Mesenchymal stem cell (in vitro differentiated cells and primary cell): ENCODE results near the gene EHD1.

Source experiments
- DNase-seq: peaks from one replicate; pipeline ENCODE4 v3.0.0-alpha.2; 2013
- H2AFZ ChIP-seq: one replicate; pipeline ENCODE4 v1.6.1; 2013; ENCODE audit warnings: low read depth, mild to moderate bottlenecking, control low read depth, inconsistent platforms, low read length, moderate library complexity
- H2AK5ac ChIP-seq: 2 replicates; pipeline ENCODE4 v1.6.1; 2013; ENCODE audit warnings: low read length, moderate library complexity, mild to moderate bottlenecking, inconsistent platforms; ENCODE audit not compliant: severe bottlenecking
- H2BK120ac ChIP-seq: one replicate; pipeline ENCODE4 v1.6.1; 2013; ENCODE audit warnings: low read depth, mild to moderate bottlenecking, inconsistent platforms, low read length, moderate library complexity
- H2BK12ac ChIP-seq, 2 experiments: one replicate each; pipeline ENCODE4 v1.6.1; 2013; ENCODE audit warnings: inconsistent platforms in 2 of 2, low read length in 2 of 2, mild to moderate bottlenecking in 2 of 2, moderate library complexity in 2 of 2, control low read depth in 1 of 2
- H2BK15ac ChIP-seq: one replicate; pipeline ENCODE4 v1.6.1; 2013; ENCODE audit warnings: mild to moderate bottlenecking, low read depth, inconsistent platforms; ENCODE audit not compliant: poor library complexity, severe bottlenecking
- H2BK5ac ChIP-seq: 2 replicates; pipeline ENCODE4 v1.6.1; 2013; ENCODE audit warnings: low read depth, mild to moderate bottlenecking, low read length, control low read depth, inconsistent platforms; ENCODE audit not compliant: poor library complexity, severe bottlenecking
- H3K14ac ChIP-seq, 2 experiments: one replicate each; pipeline ENCODE4 v1.6.1; 2013; ENCODE audit warnings: inconsistent platforms in 2 of 2, low read length in 2 of 2, control low read depth in 1 of 2, mild to moderate bottlenecking in 1 of 2, moderate library complexity in 1 of 2
- H3K18ac ChIP-seq, 2 experiments: one replicate each; pipeline ENCODE4 v1.6.1; 2013; ENCODE audit warnings: inconsistent platforms in 2 of 2, low read length in 2 of 2, control low read depth in 1 of 2, low read depth in 1 of 2, mild to moderate bottlenecking in 1 of 2
- H3K23ac ChIP-seq, 2 experiments: one replicate each; pipeline ENCODE4 v1.6.1; 2013; ENCODE audit warnings: inconsistent platforms in 2 of 2, low read length in 2 of 2, mild to moderate bottlenecking in 2 of 2, moderate library complexity in 2 of 2, control low read depth in 1 of 2
- H3K27ac ChIP-seq: 2 replicates; pipeline ENCODE4 v1.5.1; 2013; ENCODE audit warnings: mild to moderate bottlenecking, moderate library complexity, low read length, control low read depth, inconsistent platforms; ENCODE audit not compliant: poor library complexity, severe bottlenecking
- H3K27me3 ChIP-seq, 2 experiments: 2 replicates each; pipeline versions ENCODE4 v1.6.1 to v1.7.0; 2013; ENCODE audit warnings: low read length in 2 of 2, mild to moderate bottlenecking in 2 of 2, moderate library complexity in 2 of 2, control low read depth in 1 of 2, inconsistent platforms in 1 of 2; ENCODE audit not compliant: control insufficient read depth in 1 of 2, insufficient read depth in 1 of 2
- H3K36me3 ChIP-seq, 2 experiments: 2 replicates each; pipeline versions ENCODE4 v1.6.1 to v1.7.0; 2013; ENCODE audit warnings: low read length in 2 of 2, control low read depth in 1 of 2, inconsistent platforms in 1 of 2, low read depth in 1 of 2, mild to moderate bottlenecking in 1 of 2; ENCODE audit not compliant: insufficient read depth in 2 of 2, control insufficient read depth in 1 of 2
- H3K4ac ChIP-seq, 2 experiments: one replicate each; pipeline ENCODE4 v1.6.1; 2013; ENCODE audit warnings: inconsistent platforms in 2 of 2, low read length in 2 of 2, mild to moderate bottlenecking in 2 of 2, moderate library complexity in 2 of 2, control low read depth in 1 of 2, low read depth in 1 of 2
- H3K4me1 ChIP-seq: 2 replicates; pipeline ENCODE4 v1.6.1; 2013; ENCODE audit warnings: low read depth, low read length, control low read depth; ENCODE audit not compliant: control insufficient read depth, insufficient read depth
- H3K4me2 ChIP-seq: 2 replicates; pipeline ENCODE4 v1.6.1; 2013; ENCODE audit warnings: low read length, mild to moderate bottlenecking, inconsistent platforms; ENCODE audit not compliant: poor library complexity, severe bottlenecking
- H3K4me3 ChIP-seq, 2 experiments: 2 replicates each; pipeline versions ENCODE4 v1.5.1 to v1.7.0; 2013; ENCODE audit warnings: low read length in 2 of 2, mild to moderate bottlenecking in 2 of 2, control low read depth in 1 of 2, low read depth in 1 of 2; ENCODE audit not compliant: insufficient read depth in 1 of 2
- H3K79me1 ChIP-seq: replicated peaks from 2 replicates; pipeline ENCODE4 v1.6.1; 2013; ENCODE audit warnings: mild to moderate bottlenecking, control low read depth, low read length, inconsistent platforms; ENCODE audit not compliant: poor library complexity, severe bottlenecking
- H3K9ac ChIP-seq: 2 replicates; pipeline ENCODE4 v1.7.0; 2013; ENCODE audit warnings: mild to moderate bottlenecking, low read length, moderate library complexity
- H3K9me3 ChIP-seq: 2 replicates; pipeline ENCODE4 v1.7.0; 2013; ENCODE audit warnings: mild to moderate bottlenecking, low read length; ENCODE audit not compliant: control insufficient read depth
- H4K8ac ChIP-seq: one replicate; pipeline ENCODE4 v1.6.1; 2013; ENCODE audit warnings: inconsistent platforms, mild to moderate bottlenecking, low read length, moderate library complexity
- H4K91ac ChIP-seq: one replicate; pipeline ENCODE4 v1.6.1; 2013; ENCODE audit warnings: mild to moderate bottlenecking, low read length, inconsistent platforms
- WGBS: methylation state at CpG from one replicate; pipeline ENCODE4 v1.1.7; 2013; ENCODE audit warnings: mixed read lengths; 5-methylcytosine and 5-hydroxymethylcytosine counted together

Gene EHD1

GRCh38 chr11:64876229-64876750 lies 2.1 kb downstream of the EHD1 start:
- no peak overlapping the region for H2BK12ac ChIP-seq
- H2BK5ac ChIP-seq = no peak overlapping the region
- H3K79me1 ChIP-seq = peaks cover 3% of the 10 kb centered on the region
- H3K9ac ChIP-seq = peak overlapping the region; percentile 92
- DNase-seq = no peak
- H2BK15ac ChIP-seq = no peak overlapping the region
- no peaks in the 10 kb centered on the region for H3K27me3 ChIP-seq
- 81% methylated on average over 11 of the region's 11 CpGs for WGBS
- H3K14ac ChIP-seq = peak overlapping the region in 1 of 2 experiments; percentile 37
- H3K9me3 ChIP-seq = no peaks in the 10 kb centered on the region
- no peak overlapping the region for H3K18ac ChIP-seq
- H3K27ac ChIP-seq = peak overlapping the region; percentile 71
- no peak overlapping the region for H2AK5ac ChIP-seq
- H4K91ac ChIP-seq = no peak overlapping the region
- peak overlapping the region; percentile 85 for H3K4me2 ChIP-seq
- H3K36me3 ChIP-seq = peaks cover 30 to 31% of the 10 kb centered on the region in 2 experiments
- H3K4me1 ChIP-seq = peaks cover 43% of the 10 kb centered on the region
- no peak overlapping the region for H2BK120ac ChIP-seq
- peak overlapping the region; percentile 80 to 100 for H3K4me3 ChIP-seq
- H3K23ac ChIP-seq = peak overlapping the region in 1 of 2 experiments; percentile 95
- H4K8ac ChIP-seq = no peak overlapping the region
- H2AFZ ChIP-seq = no peak overlapping the region
- peak overlapping the region in 1 of 2 experiments; percentile 47 for H3K4ac ChIP-seq

DNA sequence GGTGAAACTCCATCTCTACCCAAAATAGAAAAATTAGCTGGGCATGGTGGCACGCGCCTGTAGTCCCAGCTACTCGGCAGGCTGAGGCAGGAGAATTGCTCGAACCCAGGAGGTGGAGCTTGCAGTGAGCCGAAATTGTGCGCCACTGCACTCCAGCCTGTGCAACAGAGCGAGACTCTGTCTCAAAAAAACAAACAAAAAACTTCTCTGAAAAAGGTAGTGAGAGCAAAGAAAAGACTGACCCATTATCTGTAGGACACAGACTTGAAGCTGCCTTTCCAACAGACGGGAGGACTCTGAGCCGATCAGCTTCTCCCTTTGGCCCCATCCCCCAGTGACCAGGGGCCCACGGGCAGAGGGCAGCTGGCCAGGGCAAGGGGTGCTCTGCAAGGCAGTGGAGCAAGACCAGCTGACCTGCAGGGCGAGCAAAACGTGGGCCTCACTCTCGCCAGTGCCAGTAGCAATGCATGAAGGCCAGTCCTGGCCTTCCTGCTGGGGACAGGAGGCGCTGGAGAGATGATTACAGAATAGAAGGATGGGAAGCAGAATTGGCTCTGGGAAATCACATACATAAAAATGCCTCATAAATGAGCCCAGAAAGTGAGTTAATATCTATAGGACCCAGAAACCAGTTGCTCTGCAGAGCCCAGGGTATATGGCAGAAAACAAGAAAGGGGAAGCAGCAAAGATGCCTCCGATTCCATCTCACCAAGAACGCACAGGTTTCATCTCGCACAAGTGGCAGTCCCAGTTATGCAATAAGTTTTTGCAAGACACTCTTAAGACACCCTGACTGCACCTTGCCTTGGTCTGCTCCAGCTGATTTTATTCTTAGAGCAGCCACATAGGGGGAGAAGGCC lies 2.8 kb downstream of the EHD1 start:
- no peaks in the 10 kb centered on the region for H3K9me3 ChIP-seq
- peak overlapping the region in 1 of 2 experiments; percentile 82 for H3K18ac ChIP-seq
- H3K36me3 ChIP-seq = peaks cover 32 to 38% of the 10 kb centered on the region in 2 experiments
- peak overlapping the region; percentile 21 for H3K27ac ChIP-seq
- H2BK12ac ChIP-seq = peak overlapping the region in 1 of 2 experiments; percentile 70
- 90% methylated on average over 14 of the region's 17 CpGs for WGBS
- peak overlapping the region; percentile 30 for H4K91ac ChIP-seq
- no peak overlapping the region for H4K8ac ChIP-seq
- peak overlapping the region in 1 of 2 experiments; percentile 77 for H3K14ac ChIP-seq
- peak overlapping the region; percentile 23 for H2AK5ac ChIP-seq
- peak overlapping the region in 1 of 2 experiments; percentile 84 for H3K23ac ChIP-seq
- no peak overlapping the region for H2BK5ac ChIP-seq
- peaks cover 3% of the 10 kb centered on the region for H3K79me1 ChIP-seq
- peak overlapping the region; percentile 26 to 100 for H3K4me3 ChIP-seq
- H3K9ac ChIP-seq = peak overlapping the region; percentile 92
- peak overlapping the region in 1 of 2 experiments; percentile 67 for H3K4ac ChIP-seq
- H3K4me2 ChIP-seq = peak overlapping the region; percentile 85
- no peak overlapping the region for H2BK120ac ChIP-seq
- no peak for DNase-seq
- peaks cover 50% of the 10 kb centered on the region for H3K4me1 ChIP-seq
- H2BK15ac ChIP-seq = no peak overlapping the region
- H3K27me3 ChIP-seq = no peaks in the 10 kb centered on the region
- no peak overlapping the region for H2AFZ ChIP-seq

GRCh38 chr11:64874308-64875240 lies 3.8 kb downstream of the EHD1 start:
- H3K4me2 ChIP-seq = no peak overlapping the region
- peak; percentile 68 for DNase-seq
- H2AK5ac ChIP-seq = peak overlapping the region; percentile 13
- H2AFZ ChIP-seq = no peak overlapping the region
- H3K4ac ChIP-seq = no peak overlapping the region
- H3K9me3 ChIP-seq = no peaks in the 10 kb centered on the region
- peak overlapping the region in 1 of 2 experiments; percentile 1 for H3K18ac ChIP-seq
- no peak overlapping the region for H4K91ac ChIP-seq
- H2BK12ac ChIP-seq = no peak overlapping the region
- peaks cover 60% of the 10 kb centered on the region for H3K4me1 ChIP-seq
- no peak overlapping the region for H2BK15ac ChIP-seq
- H3K79me1 ChIP-seq = peaks cover 1% of the 10 kb centered on the region
- H4K8ac ChIP-seq = no peak overlapping the region
- no peak overlapping the region for H3K9ac ChIP-seq
- no peak overlapping the region for H3K4me3 ChIP-seq
- H3K23ac ChIP-seq = no peak overlapping the region
- no peak overlapping the region for H3K14ac ChIP-seq
- H2BK5ac ChIP-seq = no peak overlapping the region
- H3K36me3 ChIP-seq = peaks cover 32 to 46% of the 10 kb centered on the region in 2 experiments
- no peak overlapping the region for H3K27ac ChIP-seq
- no peaks in the 10 kb centered on the region for H3K27me3 ChIP-seq
- H2BK120ac ChIP-seq = no peak overlapping the region
- WGBS = 92% methylated on average over 29 of the region's 29 CpGs
